OCI-LY3 (cell line): ENCODE measurements around the gene POLR3GL.

Experiments
- CTCF ChIP-seq: fragments of 200-600, 300-600 bp; sonication (generic); IDR thresholded peaks from 2 replicates; pipeline ENCODE4 v1.5.1; 2014; ENCODE audit warnings: antibody characterized with exemption, low read length, low read depth
- EZH2phosphoT487 ChIP-seq: fragments of 200-600 bp; shearing (Covaris generic); IDR thresholded peaks from 2 replicates; pipeline ENCODE4 v1.6.1; 2018; ENCODE audit warnings: antibody characterized with exemption, mixed run types, low read depth

GRCh38 chr1:145995148-145995881 is 30.8 kb downstream of the POLR3GL start:
- TF ChIP-seq CTCF (no peak), EZH2phosphoT487 (no peak)
